Muscle of leg (tissue), 11 donors: Measurements from ENCODE around the gene ARNT2. TPM values are rescaled to one million over a fixed set of nuclear protein-coding genes. Genes with fewer than 3 reads are reported as not detected.
A peak's percentile ranks its signal among the peaks of the same experiment; 100 is the strongest.

Experiments
- DNase-seq: peaks from one replicate; pipeline ENCODE4 v3.0.0; 2013
- H3K27ac ChIP-seq: one replicate; pipeline ENCODE4 v1.5.1; 2013; ENCODE audit warnings: mild to moderate bottlenecking, low read length, control low read depth
- H3K27me3 ChIP-seq: one replicate; pipeline ENCODE4 v1.6.1; 2013; ENCODE audit warnings: low read length; ENCODE audit not compliant: control insufficient read depth, insufficient read depth
- H3K36me3 ChIP-seq: one replicate; pipeline ENCODE4 v1.6.1; 2013; ENCODE audit warnings: low read length; ENCODE audit not compliant: control insufficient read depth, insufficient read depth
- H3K4me1 ChIP-seq: one replicate; pipeline ENCODE4 v1.6.1; 2013; ENCODE audit warnings: low read length; ENCODE audit not compliant: control insufficient read depth, insufficient read depth
- H3K4me3 ChIP-seq: one replicate; pipeline ENCODE4 v1.5.1; 2013; ENCODE audit warnings: low read length, control low read depth
- H3K9me3 ChIP-seq: replicated peaks from 2 replicates; pipeline ENCODE4 v1.6.1; 2013; ENCODE audit warnings: low read depth, low read length; ENCODE audit not compliant: control insufficient read depth
- whole genome bisulfite sequencing: methylation state at CpG from one replicate; pipeline ENCODE4 v1.1.5; 2013; ENCODE audit warnings: missing lambda C conversion rate; ENCODE audit not compliant: insufficient coverage; 5-methylcytosine and 5-hydroxymethylcytosine counted together
- polyA plus RNA-seq, 8 donors: library from polyadenylated mRNA; unstranded; fragments of 120-200 nt; gene quantifications; one replicate each; pipeline versions ENCODE4 v1.2.1 to v1.2.3, GENCODE V29; 2013; ENCODE audit warnings: inconsistent platforms in 1 of 8, low replicate concordance in 1 of 8; ENCODE audit not compliant: insufficient read length in 8 of 8, insufficient read depth in 1 of 8
- total RNA-seq: library from RNA; stranded (reverse); fragments of 120-200 nt; gene quantifications from one replicate; pipeline ENCODE4 v1.2.4, GENCODE V29; 2013

ARNT2 gene
- total and polyA plus RNA-seq, 9 donors = 4.9 to 10.8 (median 7.7) TPM

DNA sequence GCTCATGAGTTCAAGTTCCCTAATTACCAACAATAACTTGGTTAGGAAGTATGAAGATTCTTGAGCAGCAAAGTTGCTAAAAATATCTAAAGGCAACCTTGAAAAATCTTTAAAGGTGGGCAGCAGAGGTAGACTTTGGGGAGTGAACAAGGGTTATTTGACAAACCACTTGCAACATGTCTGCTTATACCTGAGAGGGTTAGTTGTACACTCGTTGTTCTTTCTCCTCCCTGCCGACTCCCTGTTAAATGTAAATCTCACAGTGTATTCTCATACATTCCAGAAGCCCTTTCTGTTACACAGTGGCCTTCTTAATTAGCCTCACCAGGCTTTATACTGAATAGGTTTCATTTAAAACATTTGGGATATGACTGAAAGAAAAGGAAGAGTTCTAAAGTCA lies 121.7 kb downstream of the ARNT2 start:
- Histone ChIP-seq H3K4me3 (no peak overlapping the region), H3K27ac (no peak overlapping the region), H3K36me3 (no peaks in the 10 kb centered on the region), H3K27me3 (no peaks in the 10 kb centered on the region), H3K4me1 (no peaks in the 10 kb centered on the region), H3K9me3 (no peaks in the 10 kb centered on the region)
- no peak for DNase-seq
- no CpG with 5 or more reads among the region's 2 CpGs for WGBS

GRCh38 chr15:80526556-80527340 lies 122.6 kb downstream of the ARNT2 start:
- Histone ChIP-seq H3K36me3 (no peaks in the 10 kb centered on the region), H3K27me3 (no peaks in the 10 kb centered on the region), H3K4me1 (no peaks in the 10 kb centered on the region), H3K9me3 (no peaks in the 10 kb centered on the region), H3K4me3 (no peak overlapping the region), H3K27ac (no peak overlapping the region)
- no peak for DNase-seq
- 67% methylated on average over 1 of the region's 3 CpGs for WGBS

DNA sequence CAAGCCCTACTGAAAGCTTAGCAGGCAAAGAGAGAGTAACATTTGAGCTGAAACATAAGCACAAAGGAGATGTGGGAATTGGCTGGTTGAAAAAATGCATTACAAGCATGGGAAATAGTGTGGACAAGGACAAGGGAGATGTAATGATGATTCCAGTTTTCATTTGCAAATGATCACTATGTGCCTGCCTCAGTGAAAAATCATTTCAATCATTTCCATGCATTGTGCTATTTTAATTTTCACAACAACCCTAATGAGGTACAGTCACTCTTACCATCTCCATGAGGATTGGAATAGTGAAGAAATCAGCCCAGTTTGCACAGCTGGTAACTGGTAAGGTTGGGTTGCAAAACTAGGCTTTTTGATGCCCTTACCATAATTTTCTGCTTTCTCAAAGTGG lies 123.2 kb downstream of the ARNT2 start:
- Histone ChIP-seq H3K36me3 (no peaks in the 10 kb centered on the region), H3K4me1 (no peaks in the 10 kb centered on the region), H3K27ac (no peak overlapping the region), H3K4me3 (no peak overlapping the region), H3K27me3 (no peaks in the 10 kb centered on the region), H3K9me3 (no peaks in the 10 kb centered on the region)
- no peak for DNase-seq

- no peak overlapping the region for H3K27ac ChIP-seq
- WGBS = 93% methylated on average over 3 of the region's 5 CpGs
- DNase-seq = no peak
Measured at GRCh38 chr15:80527961-80528360, 123.8 kb downstream of the ARNT2 start.

DNA sequence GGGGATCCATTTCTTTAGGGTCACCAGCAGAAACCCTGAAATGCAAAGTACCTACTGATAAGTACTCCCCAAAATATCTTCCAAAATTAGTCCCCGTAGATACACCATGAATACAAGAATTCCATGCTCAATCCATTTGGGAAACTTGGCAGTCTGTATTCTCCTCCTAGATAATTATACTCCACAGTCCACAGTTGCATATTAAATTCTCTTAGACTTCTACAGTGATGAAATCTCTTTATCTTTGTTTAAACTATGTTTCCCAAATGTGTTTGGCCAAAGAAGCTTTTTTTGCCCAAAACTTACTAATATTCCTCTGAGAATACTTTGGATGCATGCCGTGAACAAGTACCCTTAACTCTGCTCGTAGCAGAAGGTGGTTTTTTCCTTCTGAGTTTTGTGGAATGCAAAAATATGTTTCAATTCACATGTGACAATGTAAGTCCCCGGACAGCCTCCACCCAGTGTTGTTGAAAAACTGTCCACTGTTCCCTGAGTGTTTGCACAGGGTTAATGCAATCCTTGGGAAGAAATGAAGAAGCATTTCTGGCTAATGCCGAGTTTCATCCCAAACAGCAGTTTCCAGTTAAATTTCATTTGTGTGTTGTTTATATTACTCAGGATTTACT lies 126.7 kb downstream of the ARNT2 start:
- WGBS = 50% methylated on average over 2 of the region's 5 CpGs
- Histone ChIP-seq H3K36me3 (no peaks in the 10 kb centered on the region), H3K4me1 (no peaks in the 10 kb centered on the region), H3K4me3 (no peak overlapping the region), H3K27ac (no peak overlapping the region), H3K27me3 (no peaks in the 10 kb centered on the region), H3K9me3 (no peaks in the 10 kb centered on the region)
- peak; percentile 51 for DNase-seq

More at GRCh38 chr15:80527961-80528360, 123.8 kb downstream of the ARNT2 start:
- H3K36me3 ChIP-seq = no peaks in the 10 kb centered on the region
- H3K27me3 ChIP-seq = no peaks in the 10 kb centered on the region
- no peak overlapping the region for H3K4me3 ChIP-seq
- no peaks in the 10 kb centered on the region for H3K9me3 ChIP-seq
- H3K4me1 ChIP-seq = no peaks in the 10 kb centered on the region

DNA sequence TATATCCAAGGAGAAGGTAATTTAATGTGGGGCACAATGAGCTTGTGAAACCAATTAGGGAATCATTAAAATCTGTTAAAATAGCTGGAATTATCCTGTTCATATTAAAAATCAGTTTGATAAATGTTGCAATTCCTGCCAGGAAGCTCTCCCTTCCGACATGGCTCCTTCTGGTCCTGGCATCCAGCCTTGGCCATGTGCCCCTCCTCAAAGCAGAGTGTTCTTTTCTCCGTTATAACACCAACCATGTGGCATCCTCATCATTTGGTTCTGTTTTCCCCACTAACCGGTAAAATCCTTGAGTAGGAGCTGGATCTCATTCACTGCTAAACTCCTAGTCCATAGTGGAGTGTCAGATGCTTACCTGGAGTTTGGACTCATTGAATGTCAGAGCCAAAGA lies 127.2 kb downstream of the ARNT2 start:
- Histone ChIP-seq H3K36me3 (no peaks in the 10 kb centered on the region), H3K27ac (no peak overlapping the region), H3K9me3 (no peaks in the 10 kb centered on the region), H3K4me1 (no peaks in the 10 kb centered on the region), H3K27me3 (no peaks in the 10 kb centered on the region), H3K4me3 (no peak overlapping the region)
- DNase-seq = peak; percentile 50
- 25% methylated on average over 2 of the region's 3 CpGs for WGBS

DNA sequence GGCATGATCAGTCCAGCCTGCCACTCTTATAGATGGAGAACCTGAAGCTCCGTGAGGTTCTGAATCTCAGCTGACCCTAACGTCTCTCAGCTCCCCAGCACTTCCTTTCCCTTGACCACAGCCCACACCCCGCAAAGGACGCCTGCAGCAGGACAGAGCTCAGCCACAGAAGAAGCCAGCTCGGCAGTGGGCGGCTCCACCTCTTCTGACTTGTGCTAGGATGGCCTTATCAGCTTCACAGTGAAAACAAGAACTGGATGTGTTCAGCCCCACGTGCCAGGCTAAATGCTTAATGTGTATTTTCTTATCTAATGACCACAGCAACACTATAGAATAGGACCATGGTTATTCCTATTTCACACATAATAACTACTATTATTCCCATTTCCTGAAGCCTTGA lies 127.6 kb downstream of the ARNT2 start:
- no peaks in the 10 kb centered on the region for H3K27me3 ChIP-seq
- H3K36me3 ChIP-seq = no peaks in the 10 kb centered on the region
- no peak for DNase-seq
- whole genome bisulfite sequencing = 62% methylated on average over 5 of the region's 7 CpGs
- no peaks in the 10 kb centered on the region for H3K9me3 ChIP-seq
- H3K27ac ChIP-seq = no peak overlapping the region
- no peaks in the 10 kb centered on the region for H3K4me1 ChIP-seq
- no peak overlapping the region for H3K4me3 ChIP-seq

DNA sequence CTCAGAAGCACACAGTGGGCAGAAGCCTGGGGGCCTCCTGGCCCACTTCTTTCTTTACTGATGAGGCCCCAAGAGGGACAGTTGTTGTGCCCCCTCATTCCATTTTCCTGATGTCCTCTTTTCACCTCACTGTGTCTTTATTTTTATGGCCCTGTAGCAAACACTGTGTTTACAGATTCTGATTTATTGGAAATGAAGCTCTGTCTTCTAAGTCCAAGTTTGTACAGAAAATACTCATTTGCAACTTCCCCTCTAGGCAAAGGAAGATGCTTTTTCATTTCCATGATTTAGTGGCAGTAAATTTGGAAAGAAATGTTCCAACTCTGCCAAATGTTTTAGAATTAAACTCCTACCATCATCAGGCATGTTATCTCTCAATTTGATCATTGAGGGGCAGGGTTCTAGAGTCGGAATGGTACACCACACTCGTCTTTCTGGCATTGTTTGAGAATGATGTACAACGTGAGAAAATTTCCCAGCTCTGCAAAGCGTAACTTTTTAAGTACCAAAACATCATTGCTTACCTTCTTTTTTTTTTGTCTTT lies 129.7 kb downstream of the ARNT2 start:
- no peak overlapping the region for H3K27ac ChIP-seq
- H3K27me3 ChIP-seq = no peaks in the 10 kb centered on the region
- H3K9me3 ChIP-seq = no peaks in the 10 kb centered on the region
- H3K36me3 ChIP-seq = no peaks in the 10 kb centered on the region
- WGBS = no CpG with 5 or more reads among the region's 4 CpGs
- H3K4me3 ChIP-seq = no peak overlapping the region
- no peak for DNase-seq
- H3K4me1 ChIP-seq = no peaks in the 10 kb centered on the region

DNA sequence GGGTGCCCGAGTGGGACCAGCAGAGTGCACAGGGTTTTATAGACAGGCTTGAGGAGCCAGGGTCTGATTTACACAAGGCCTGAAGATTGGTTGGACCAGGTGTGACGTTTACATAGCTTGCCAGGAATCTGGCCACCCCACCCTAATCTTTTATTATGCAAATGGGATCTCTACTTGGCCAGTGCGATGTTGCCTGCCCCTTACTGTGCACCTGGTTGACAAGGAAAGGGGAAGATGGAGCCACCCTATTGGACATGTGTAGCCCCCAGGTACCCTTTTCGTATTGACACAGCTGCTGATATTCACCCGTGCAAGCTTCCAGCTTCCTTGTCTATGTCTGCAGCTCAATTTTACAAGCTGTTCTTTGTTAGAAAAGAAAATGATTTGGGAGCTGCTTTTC lies 132.0 kb downstream of the ARNT2 start:
- Histone ChIP-seq H3K9me3 (no peaks in the 10 kb centered on the region), H3K27ac (no peak overlapping the region), H3K36me3 (no peaks in the 10 kb centered on the region), H3K4me1 (no peaks in the 10 kb centered on the region), H3K27me3 (no peaks in the 10 kb centered on the region), H3K4me3 (no peak overlapping the region)
- WGBS = no CpG with 5 or more reads among the region's 5 CpGs
- no peak for DNase-seq

- no peaks in the 10 kb centered on the region for H3K9me3 ChIP-seq
- no peak overlapping the region for H3K4me3 ChIP-seq
- no peak for DNase-seq
- no peaks in the 10 kb centered on the region for H3K27me3 ChIP-seq
- H3K4me1 ChIP-seq = no peaks in the 10 kb centered on the region
- 78% methylated on average over 2 of the region's 2 CpGs for WGBS
- H3K36me3 ChIP-seq = no peaks in the 10 kb centered on the region
- no peak overlapping the region for H3K27ac ChIP-seq
Measured at GRCh38 chr15:80536716-80537115, 132.5 kb downstream of the ARNT2 start.
